SK-N-SH treated with all-trans-retinoic acid at 6 μM for 48 hours (cell line): ENCODE results near the gene DOP1A.

Experiments
- CSRNP3 ChIP-seq: fragments of 250-450 bp; sonication (Bioruptor Pico); IDR thresholded peaks from 2 replicates; pipeline ENCODE4 v1.5.1; 2021; ENCODE audit warnings: mild to moderate bottlenecking, moderate library complexity
- ESRRG ChIP-seq: fragments of 250-450 bp; sonication (Bioruptor Pico); IDR thresholded peaks from 2 replicates; pipeline ENCODE4 v1.6.1; 2021; ENCODE audit warnings: mild to moderate bottlenecking
- PPARA ChIP-seq: fragments of 250-450 bp; sonication (Bioruptor Pico); IDR thresholded peaks from 2 replicates; pipeline ENCODE4 v1.5.0; 2020; ENCODE audit warnings: mild to moderate bottlenecking, borderline replicate concordance
- TOX ChIP-seq: fragments of 250-450 bp; sonication (Bioruptor Pico); IDR thresholded peaks from 2 replicates; pipeline ENCODE4 v1.8.0; 2021; ENCODE audit warnings: mild to moderate bottlenecking, moderate library complexity, borderline replicate concordance
- TSHZ2 ChIP-seq: fragments of 250-450 bp; sonication (Bioruptor Pico); IDR thresholded peaks from 2 replicates; pipeline ENCODE4 v1.5.0; 2020; ENCODE audit warnings: mild to moderate bottlenecking, moderate library complexity
- ZNF565 ChIP-seq: fragments of 450-650 bp; formaldehyde crosslinking; conservative IDR thresholded peaks from 2 replicates; pipeline ENCODE4 v1.5.0; 2020; ENCODE audit warnings: low read depth, mild to moderate bottlenecking, moderate library complexity

GRCh38 chr6:83065511-83066192, 1.8 kb upstream of the DOP1A start, which contains the start of gene UBE3D:
- TF ChIP-seq TSHZ2 (CRISPR knock-in tag) (no peak), ZNF565 (no peak), TOX (no peak), PPARA (no peak), CSRNP3 (CRISPR knock-in tag) (no peak), ESRRG (CRISPR knock-in tag) (no peak)
